Activated CD4-positive, alpha-beta T cell treated with anti-CD3 and anti-CD28 coated beads, Interleukin-2, amount 10 ng/mL, durations not matched to agents 7 days and 5 days (primary cell): ENCODE data around the gene MGME1. TPM values are rescaled to one million over a fixed set of nuclear protein-coding genes. Genes with fewer than 3 reads are reported as not detected.

Source experiments
- CTCF ChIA-PET: fragments of 350-600 bp; sonication (Branson Sonifier 250); formaldehyde crosslinking; loops from one replicate; lab custom pipeline; 2021; ENCODE audit warnings: antibody characterized with exemption; lab: Charles Lee
- POLR2A ChIA-PET: fragments of 350-600 bp; sonication (Branson Sonifier 250); formaldehyde crosslinking; loops from one replicate; lab custom pipeline; 2021; ENCODE audit warnings: antibody characterized with exemption; lab: Charles Lee
- DNase-seq: peaks from one replicate; pipeline ENCODE4 v3.0.0-alpha.2; 2020
- H3K27ac Mint-ChIP-seq: one replicate; pipeline ENCODE4 v1.8.0; 2021; ENCODE audit warnings: mild to moderate bottlenecking, moderate library complexity, mixed read lengths
- H3K27me3 Mint-ChIP-seq: one replicate; pipeline ENCODE4 v1.8.0; 2021; ENCODE audit warnings: mixed read lengths
- H3K36me3 Mint-ChIP-seq: one replicate; pipeline ENCODE4 v1.8.0; 2021; ENCODE audit warnings: low read depth, mixed read lengths
- H3K4me1 Mint-ChIP-seq: one replicate; pipeline ENCODE4 v1.8.0; 2021; ENCODE audit warnings: mixed read lengths
- H3K4me3 Mint-ChIP-seq: one replicate; pipeline ENCODE4 v1.8.0; 2021; ENCODE audit warnings: mild to moderate bottlenecking, moderate library complexity, mixed read lengths
- H3K9me3 Mint-ChIP-seq: one replicate; pipeline ENCODE4 v1.8.0; 2021; ENCODE audit warnings: mixed read lengths
- total RNA-seq, 2 experiments: library from RNA; stranded (reverse); gene quantifications; one replicate each; pipeline ENCODE4 v1.2.3, GENCODE V29; 2021

Gene MGME1
- total RNA-seq, 2 experiments from 2014 or later, result 36.8 to 41.5 TPM

- Mint-ChIP-seq H3K9me3 (no peaks in the 10 kb centered on the region), H3K36me3 (peaks cover 59% of the 10 kb centered on the region), H3K4me3 (no peak overlapping the region), H3K4me1 (peaks cover 25% of the 10 kb centered on the region), H3K27me3 (no peaks in the 10 kb centered on the region), H3K27ac (no peak overlapping the region)
- POLR2A ChIA-PET, result no interaction called here
- CTCF ChIA-PET, result interaction anchor here (1.3 kb wide), 1 partner anchor 16 kb away, joined by 4 read pairs; no protein-coding TSS in a partner anchor
- no peak for DNase-seq
Measured at GRCh38 chr20:17943343-17943742, 25.5 kb upstream of the MGME1 start.

- no peak for DNase-seq
- Mint-ChIP-seq H3K4me3 (no peak overlapping the region), H3K9me3 (no peaks in the 10 kb centered on the region), H3K27ac (no peak overlapping the region), H3K27me3 (no peaks in the 10 kb centered on the region), H3K4me1 (peaks cover 12% of the 10 kb centered on the region), H3K36me3 (peaks cover 72% of the 10 kb centered on the region)
- ChIA-PET POLR2A (no interaction called here), CTCF (interaction anchor here (0.9 to 1.3 kb wide), 2 partner anchors 11 to 15 kb away, joined by 4 to 6 read pairs; no protein-coding TSS in a partner anchor)
Measured at GRCh38 chr20:17944854-17945474, 23.9 kb upstream of the MGME1 start.

DNA sequence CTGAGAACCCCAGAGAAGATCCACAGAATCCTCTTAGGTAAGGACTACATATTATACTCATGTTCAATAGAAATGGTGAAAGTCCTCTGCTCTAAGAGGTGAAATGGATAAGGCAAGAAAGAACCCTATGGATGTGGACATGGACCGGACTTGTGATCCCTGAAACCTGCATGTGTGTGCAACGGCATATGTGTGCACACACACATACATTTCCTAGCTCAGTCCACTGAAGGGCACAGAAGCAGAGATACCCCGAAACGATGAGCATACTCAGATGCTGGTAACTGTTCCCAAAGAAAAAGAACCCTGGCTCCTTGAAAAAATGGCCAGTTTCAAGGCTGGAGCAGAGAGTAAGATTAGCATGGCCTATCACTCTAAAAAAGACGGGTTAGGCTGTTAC lies 22.8 kb upstream of the MGME1 start:
- Mint-ChIP-seq H3K27me3 (no peaks in the 10 kb centered on the region), H3K9me3 (no peaks in the 10 kb centered on the region), H3K4me1 (peaks cover 4% of the 10 kb centered on the region), H3K36me3 (peaks cover 77% of the 10 kb centered on the region), H3K4me3 (no peak overlapping the region), H3K27ac (no peak overlapping the region)
- DNase-seq, result no peak
- CTCF ChIA-PET, result interaction anchor here (0.9 kb wide), 1 partner anchor 10 kb away, joined by 6 read pairs; no protein-coding TSS in a partner anchor
- POLR2A ChIA-PET, result no interaction called here

DNA sequence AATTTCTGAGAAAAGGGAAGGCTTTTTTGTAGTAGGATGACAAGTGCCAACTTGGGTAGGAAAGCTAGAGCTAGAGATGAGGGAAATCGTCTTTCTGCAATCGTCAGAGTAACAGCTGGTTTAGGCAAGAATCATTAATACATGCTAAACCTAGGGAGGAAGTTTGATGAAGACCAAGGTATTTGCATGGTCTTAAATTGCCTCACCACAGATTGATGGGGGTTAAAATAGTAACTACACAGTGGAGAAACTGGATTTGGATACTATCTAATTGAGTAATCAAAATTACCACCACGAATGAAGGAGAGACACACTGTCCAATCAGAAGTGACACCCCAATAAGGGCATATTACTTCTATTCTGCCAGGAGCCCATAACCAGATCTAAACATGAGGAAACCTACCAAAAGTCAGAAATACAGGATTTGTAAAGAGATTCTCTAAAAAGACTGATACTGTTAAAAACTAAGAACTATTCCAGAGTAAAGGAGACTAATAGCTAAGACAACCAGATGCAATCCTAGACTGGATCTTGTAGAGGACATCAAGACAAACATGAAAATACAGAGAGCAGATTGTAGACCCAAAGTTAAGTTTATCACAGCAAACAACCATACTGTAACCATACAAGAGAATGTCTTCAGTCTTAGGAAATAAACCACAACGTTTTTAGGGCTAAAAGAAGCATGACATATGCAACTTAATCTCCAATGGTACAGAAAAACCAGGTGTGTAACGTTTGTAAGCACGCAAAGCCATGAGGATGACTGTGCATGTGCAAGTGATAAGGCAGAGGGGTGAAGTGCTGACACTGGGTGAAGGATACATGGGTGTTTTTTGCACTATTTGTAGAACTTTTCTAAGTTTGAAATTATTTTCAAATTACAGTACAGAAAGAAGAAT lies 22.0 kb upstream of the MGME1 start:
- Mint-ChIP-seq H3K4me3 (no peak overlapping the region), H3K4me1 (peaks cover 4% of the 10 kb centered on the region), H3K27me3 (no peaks in the 10 kb centered on the region), H3K27ac (peak overlapping the region; percentile 11), H3K36me3 (peaks cover 76% of the 10 kb centered on the region), H3K9me3 (no peaks in the 10 kb centered on the region)
- no peak for DNase-seq
- CTCF ChIA-PET, result interaction anchor here (2.1 kb wide), 1 partner anchor 10 kb away, joined by 8 read pairs; no protein-coding TSS in a partner anchor
- POLR2A ChIA-PET, result no interaction called here

- Mint-ChIP-seq H3K36me3 (peaks cover 76% of the 10 kb centered on the region), H3K27ac (no peak overlapping the region), H3K4me3 (no peak overlapping the region), H3K9me3 (no peaks in the 10 kb centered on the region), H3K4me1 (peaks cover 5% of the 10 kb centered on the region), H3K27me3 (no peaks in the 10 kb centered on the region)
- ChIA-PET CTCF (interaction anchor here (2.1 kb wide), 1 partner anchor 10 kb away, joined by 8 read pairs; no protein-coding TSS in a partner anchor), POLR2A (no interaction called here)
- DNase-seq, result no peak
Measured at GRCh38 chr20:17947474-17947815, 21.4 kb upstream of the MGME1 start.

DNA sequence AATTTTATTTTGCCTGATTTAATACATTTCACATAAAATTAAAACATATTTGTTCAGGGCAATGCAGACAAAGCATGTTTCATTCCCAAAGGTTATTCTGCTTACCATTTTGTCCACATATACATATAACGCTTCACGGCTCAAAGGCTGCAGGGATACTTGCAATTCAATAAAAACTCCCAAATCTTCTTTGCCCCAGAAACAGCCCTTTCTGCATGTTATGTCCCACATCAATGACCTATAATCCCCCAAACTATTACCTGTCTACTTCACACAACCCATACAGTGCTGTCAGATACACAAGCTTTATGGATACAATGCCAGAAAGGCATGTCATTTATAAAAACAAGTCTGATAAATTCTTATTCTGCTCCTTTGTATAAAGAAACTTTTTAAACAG lies 20.4 kb upstream of the MGME1 start:
- DNase-seq, result no peak
- H3K36me3 Mint-ChIP-seq, result peaks cover 77% of the 10 kb centered on the region
- peak overlapping the region; percentile 48 for H3K27ac Mint-ChIP-seq
- no peak overlapping the region for H3K4me3 Mint-ChIP-seq
- H3K4me1 Mint-ChIP-seq, result peaks cover 12% of the 10 kb centered on the region
- no peaks in the 10 kb centered on the region for H3K9me3 Mint-ChIP-seq
- CTCF ChIA-PET, result interaction anchor here (1.0 to 2.1 kb wide), 4 partner anchors 9 to 15 kb away, joined by 4 to 8 read pairs (median 4); no protein-coding TSS in a partner anchor
- no peaks in the 10 kb centered on the region for H3K27me3 Mint-ChIP-seq
- POLR2A ChIA-PET, result no interaction called here

- Mint-ChIP-seq H3K27ac (no peak overlapping the region), H3K4me1 (peaks cover 20% of the 10 kb centered on the region), H3K36me3 (peaks cover 83% of the 10 kb centered on the region), H3K27me3 (no peaks in the 10 kb centered on the region), H3K4me3 (no peak overlapping the region), H3K9me3 (no peaks in the 10 kb centered on the region)
- ChIA-PET POLR2A (no interaction called here), CTCF (interaction anchor here (0.5 to 1.3 kb wide), 2 partner anchors 10 to 451 kb away, joined by 4 read pairs; no protein-coding TSS in a partner anchor)
- no peak for DNase-seq
Measured at GRCh38 chr20:17949899-17950298, 18.9 kb upstream of the MGME1 start.

GRCh38 chr20:17950670-17951069 lies 18.1 kb upstream of the MGME1 start:
- ChIA-PET POLR2A (no interaction called here), CTCF (no interaction called here)
- Mint-ChIP-seq H3K9me3 (no peaks in the 10 kb centered on the region), H3K4me1 (peaks cover 28% of the 10 kb centered on the region), H3K27ac (no peak overlapping the region), H3K27me3 (no peaks in the 10 kb centered on the region), H3K36me3 (peaks cover 86% of the 10 kb centered on the region), H3K4me3 (no peak overlapping the region)
- no peak for DNase-seq

DNA sequence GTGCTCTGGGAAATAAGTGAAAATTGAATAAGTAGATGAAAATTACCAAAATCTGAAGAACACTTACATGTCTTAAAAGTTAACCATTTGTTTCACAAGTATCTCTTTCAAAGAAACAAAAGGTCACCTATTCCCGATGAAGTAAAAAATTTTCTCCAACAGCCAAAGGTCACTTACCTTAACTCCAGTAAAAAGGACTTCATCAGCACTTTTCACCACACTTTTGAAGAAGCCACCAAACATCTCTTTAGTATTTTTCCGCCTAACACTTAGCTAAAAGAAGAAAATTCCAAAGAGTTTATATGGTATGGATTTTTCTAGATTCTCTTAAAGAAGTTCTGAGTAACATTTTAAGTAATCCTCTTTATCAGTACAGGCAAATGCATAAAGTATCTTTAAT lies 17.5 kb upstream of the MGME1 start:
- H3K9me3 Mint-ChIP-seq, result no peaks in the 10 kb centered on the region
- H3K36me3 Mint-ChIP-seq, result peaks cover 85% of the 10 kb centered on the region
- H3K27me3 Mint-ChIP-seq, result no peaks in the 10 kb centered on the region
- CTCF ChIA-PET, result no interaction called here
- DNase-seq, result no peak
- H3K4me1 Mint-ChIP-seq, result peaks cover 35% of the 10 kb centered on the region
- H3K4me3 Mint-ChIP-seq, result no peak overlapping the region
- POLR2A ChIA-PET, result no interaction called here
- H3K27ac Mint-ChIP-seq, result no peak overlapping the region

DNA sequence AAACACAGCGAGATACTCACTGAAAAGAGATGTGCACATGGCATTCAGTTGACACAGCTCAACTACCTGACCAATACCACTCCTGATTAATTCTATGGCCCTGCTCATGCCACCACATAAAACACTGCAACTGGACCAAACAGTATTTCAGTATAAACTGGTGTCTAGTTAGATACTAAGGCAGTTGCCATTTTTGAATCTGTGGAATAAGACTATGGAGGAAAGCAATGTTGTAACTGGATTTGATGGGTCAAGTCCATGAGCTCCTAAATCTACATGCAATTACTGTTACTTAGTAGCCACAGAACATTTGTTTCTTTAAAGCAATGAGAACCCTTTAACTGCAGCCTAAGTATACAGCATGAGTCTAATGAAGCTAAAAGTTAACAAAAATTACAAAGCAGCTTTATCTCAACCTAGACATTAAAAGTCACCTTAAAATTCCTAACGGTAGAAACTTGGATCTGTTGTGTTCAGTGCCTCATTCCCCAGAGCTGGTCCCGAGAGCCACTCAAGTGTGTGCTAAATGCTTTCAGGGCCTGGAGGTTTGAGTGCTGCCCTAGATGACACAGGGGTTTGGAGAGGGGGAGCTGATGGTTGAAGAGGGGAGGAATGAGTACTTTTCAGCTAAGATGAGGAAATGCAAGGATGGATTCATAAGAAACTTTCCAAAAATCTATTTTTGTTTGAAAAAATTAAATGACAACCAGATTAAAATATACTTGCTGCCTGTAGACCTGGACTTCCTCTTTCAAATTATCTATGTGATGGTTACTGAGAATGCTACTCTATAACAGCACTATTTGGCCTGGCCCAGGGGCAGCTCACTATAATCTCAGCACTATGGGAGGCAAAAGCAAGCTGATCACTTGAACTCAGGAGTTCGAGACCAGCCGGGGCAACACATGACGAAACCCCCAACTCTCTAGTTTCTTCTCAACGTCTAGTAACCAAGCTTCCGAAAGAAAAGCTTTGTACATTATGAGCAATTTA lies 15.8 kb upstream of the MGME1 start:
- ChIA-PET CTCF (interaction anchor here (0.9 to 2.1 kb wide), 4 partner anchors 9 to 16 kb away, joined by 3 to 8 read pairs (median 5); no protein-coding TSS in a partner anchor), POLR2A (no interaction called here)
- peaks cover 48% of the 10 kb centered on the region for H3K4me1 Mint-ChIP-seq
- no peak overlapping the region for H3K4me3 Mint-ChIP-seq
- peak overlapping the region; percentile 73 for H3K27ac Mint-ChIP-seq
- H3K27me3 Mint-ChIP-seq, result no peaks in the 10 kb centered on the region
- DNase-seq, result no peak
- peaks cover 79% of the 10 kb centered on the region for H3K36me3 Mint-ChIP-seq
- H3K9me3 Mint-ChIP-seq, result no peaks in the 10 kb centered on the region

DNA sequence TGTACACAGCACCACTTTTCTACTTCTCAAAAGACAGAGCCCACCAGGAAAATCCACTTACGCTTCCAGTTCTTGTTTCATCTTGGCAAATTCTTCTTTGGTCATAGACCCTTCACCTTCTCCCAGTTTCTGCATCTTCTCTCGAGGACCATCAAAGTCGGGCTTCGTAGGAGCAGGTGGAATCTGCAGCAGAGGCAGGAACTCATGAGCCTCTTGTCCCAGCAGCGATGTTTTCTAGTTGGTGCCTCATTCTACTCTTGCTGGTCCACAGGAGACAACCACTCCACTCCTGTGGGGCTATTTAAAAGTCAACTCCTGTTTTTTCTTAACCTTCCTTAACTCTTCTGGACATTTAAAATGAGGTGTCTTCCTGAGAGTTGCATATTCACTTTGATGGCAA lies 14.9 kb upstream of the MGME1 start:
- ChIA-PET CTCF (interaction anchor here (1.0 to 3.5 kb wide), 3 partner anchors 8 to 15 kb away, joined by 3 to 31 read pairs (median 8); no protein-coding TSS in a partner anchor), POLR2A (no interaction called here)
- H3K4me3 Mint-ChIP-seq, result no peak overlapping the region
- no peaks in the 10 kb centered on the region for H3K9me3 Mint-ChIP-seq
- peaks cover 69% of the 10 kb centered on the region for H3K36me3 Mint-ChIP-seq
- DNase-seq, result no peak
- peaks cover 58% of the 10 kb centered on the region for H3K4me1 Mint-ChIP-seq
- H3K27me3 Mint-ChIP-seq, result no peaks in the 10 kb centered on the region
- no peak overlapping the region for H3K27ac Mint-ChIP-seq

DNA sequence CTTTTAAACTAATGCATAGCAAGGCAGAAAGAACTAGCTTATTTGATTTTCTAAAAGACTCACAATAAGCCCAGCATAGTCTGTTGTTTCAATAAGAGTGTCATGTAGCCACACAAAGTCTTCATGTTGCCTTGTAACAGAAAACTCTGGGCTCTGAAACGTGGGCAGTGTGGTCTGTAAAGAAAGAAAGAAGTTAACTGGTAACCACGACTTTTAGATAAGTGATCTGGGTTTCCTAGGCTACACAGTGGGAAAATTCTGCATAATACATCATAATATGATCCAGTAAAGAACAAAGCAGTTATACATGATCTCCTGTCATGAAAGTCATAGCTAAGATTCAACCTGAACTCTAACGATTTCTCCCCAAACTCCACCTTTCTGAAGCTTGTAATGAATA lies 13.5 kb upstream of the MGME1 start:
- no peaks in the 10 kb centered on the region for H3K9me3 Mint-ChIP-seq
- ChIA-PET POLR2A (interaction anchor here (1.1 kb wide), 1 partner anchor 10 kb away, joined by 4 read pairs; no protein-coding TSS in a partner anchor), CTCF (interaction anchor here (1.2 to 3.5 kb wide), 4 partner anchors 9 to 16 kb away, joined by 3 to 31 read pairs (median 5); no protein-coding TSS in a partner anchor)
- peaks cover 71% of the 10 kb centered on the region for H3K4me1 Mint-ChIP-seq
- peak overlapping the region; percentile 52 for H3K27ac Mint-ChIP-seq
- DNase-seq, result no peak
- peaks cover 62% of the 10 kb centered on the region for H3K36me3 Mint-ChIP-seq
- no peaks in the 10 kb centered on the region for H3K27me3 Mint-ChIP-seq
- H3K4me3 Mint-ChIP-seq, result no peak overlapping the region
